HepG2 (cell line): Measurements from ENCODE around the gene BBOF1. TPM values are rescaled to one million over a fixed set of nuclear protein-coding genes. Genes with fewer than 3 reads are reported as not detected.

Experiments used
- HMG20A ChIP-seq: IDR thresholded peaks from 2 replicates; pipeline ENCODE4 v1.6.1; 2016; ENCODE audit warnings: borderline replicate concordance
- KLF16 ChIP-seq, 2 experiments: sonication (generic) in 1 of 2; formaldehyde crosslinking in 1 of 2; IDR thresholded peaks; 2 replicates each; pipeline versions ENCODE4 v1.6.1 to v1.8.0; 2016 to 2023; ENCODE audit warnings: missing genetic modification reagents in 2 of 2, missing compliant biosample characterization in 1 of 2
- MAF1 ChIP-seq: sonication (generic); formaldehyde crosslinking; IDR thresholded peaks from 2 replicates; pipeline ENCODE4 v1.5.0; 2020; ENCODE audit warnings: missing genetic modification reagents, borderline replicate concordance
- MZF1 ChIP-seq: sonication (generic); formaldehyde crosslinking; IDR thresholded peaks from 2 replicates; pipeline ENCODE4 v1.8.1; 2023; ENCODE audit warnings: mild to moderate bottlenecking, missing genetic modification reagents, borderline replicate concordance
- NONO ChIP-seq, 2 experiments: fragments of 450-650 bp in 1 of 2; sonication (generic) in 1 of 2; formaldehyde crosslinking in 1 of 2; IDR thresholded peaks in 1 of 2; conservative IDR thresholded peaks in 1 of 2; 2 replicates each; pipeline versions ENCODE4 v1.6.1 to v1.8.0; 2017 to 2022; ENCODE audit warnings: mild to moderate bottlenecking in 1 of 2, missing genetic modification reagents in 1 of 2, moderate library complexity in 1 of 2
- POLR2G ChIP-seq: fragments of 200-400 bp; formaldehyde crosslinking; IDR thresholded peaks from 2 replicates; pipeline ENCODE4 v1.6.1; 2018; ENCODE audit warnings: mild to moderate bottlenecking, low read depth, low read length, moderate library complexity
- SOX6 ChIP-seq, 2 experiments: fragments of 450-650 bp in 1 of 2; sonication (generic) in 1 of 2; formaldehyde crosslinking in 1 of 2; IDR thresholded peaks; 2 replicates each; pipeline versions ENCODE4 v1.4.0 to v1.6.1; 2017 to 2020; ENCODE audit warnings: antibody characterized with exemption in 1 of 2, mild to moderate bottlenecking in 1 of 2, missing genetic modification reagents in 1 of 2
- SRY ChIP-seq: sonication (generic); formaldehyde crosslinking; IDR thresholded peaks from 2 replicates; pipeline ENCODE4 v1.8.0; 2022; ENCODE audit warnings: mild to moderate bottlenecking, missing genetic modification reagents
- TBX3 ChIP-seq: fragments of 450-650 bp; IDR thresholded peaks from 2 replicates; pipeline ENCODE4 v1.6.1; 2017; ENCODE audit warnings: antibody characterized with exemption, mild to moderate bottlenecking, inconsistent platforms, borderline replicate concordance
- ZNF333 ChIP-seq: sonication (generic); formaldehyde crosslinking; IDR thresholded peaks from 2 replicates; pipeline ENCODE4 v1.4.0; 2020; ENCODE audit warnings: mild to moderate bottlenecking, missing genetic modification reagents, borderline replicate concordance
- polyA plus RNA-seq, 8 experiments: library from polyadenylated mRNA; depleted of rRNA in 3 of 8; stranded (reverse) in 7 of 8; unstranded in 1 of 8; fragments of >200 nt; fragmentation: Illumina TruSeq in 4 of 8; extraction: Trizol in 4 of 8; gene quantifications; 2 replicates each; pipeline versions ENCODE4 v1.2.1 to v1.2.3, GENCODE V29; 2011 to 2016; ENCODE audit warnings: low read depth in 4 of 8, missing spikeins in 1 of 8, mixed read lengths in 1 of 8; ENCODE audit not compliant: insufficient read depth in 1 of 8
- total RNA-seq, 5 experiments: library from RNA; depleted of rRNA; stranded (reverse); fragments of >200 nt; fragmentation: Illumina TruSeq; extraction: Trizol; gene quantifications; 2 replicates each; pipeline ENCODE4 v1.2.3, GENCODE V29; 2016; ENCODE audit warnings: low read depth in 1 of 5
- TF ChIP-seq, protein P1 (sequence below): sonication (generic); formaldehyde crosslinking; IDR thresholded peaks from 2 replicates; pipeline ENCODE4 v1.4.0; 2020; ENCODE audit warnings: missing genetic modification reagents, borderline replicate concordance
- TF ChIP-seq, protein P2 (sequence below): sonication (generic); formaldehyde crosslinking; IDR thresholded peaks from 2 replicates; pipeline ENCODE4 v1.8.1; 2023; ENCODE audit warnings: mild to moderate bottlenecking, inconsistent platforms, moderate library complexity, missing genetic modification reagents, borderline replicate concordance
- TF ChIP-seq, protein P3 (sequence below): sonication (generic); formaldehyde crosslinking; IDR thresholded peaks from 2 replicates; pipeline ENCODE4 v1.4.0; 2020; ENCODE audit warnings: missing genetic modification reagents, borderline replicate concordance

The BBOF1 gene
- total and polyA plus RNA-seq, 2 of the 13 experiments (the other 11 are each of a cell fraction or from before 2014, with no cell fraction given): 1.6 to 2.3 TPM

DNA sequence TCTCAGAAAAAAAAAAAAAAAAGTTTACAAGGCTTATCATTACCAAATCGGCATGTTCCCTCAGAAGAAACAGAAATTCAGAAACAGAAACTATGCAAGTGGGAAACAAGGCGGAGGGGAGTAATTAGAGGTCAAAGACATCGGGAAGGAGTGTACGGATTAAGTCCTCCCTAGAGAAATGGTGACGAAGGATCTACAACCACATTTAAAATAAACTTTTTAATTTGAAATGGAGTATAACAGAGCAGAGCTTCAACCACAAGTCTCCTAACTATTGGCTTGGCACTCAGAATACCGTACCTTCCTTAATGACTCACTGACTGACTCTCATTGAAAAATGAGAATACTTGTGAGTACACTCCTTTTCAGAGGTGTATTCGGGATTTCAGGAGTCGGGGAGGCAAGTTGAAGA is 969 bp upstream of the BBOF1 start (continued):
- TF ChIP-seq, protein P1, sequence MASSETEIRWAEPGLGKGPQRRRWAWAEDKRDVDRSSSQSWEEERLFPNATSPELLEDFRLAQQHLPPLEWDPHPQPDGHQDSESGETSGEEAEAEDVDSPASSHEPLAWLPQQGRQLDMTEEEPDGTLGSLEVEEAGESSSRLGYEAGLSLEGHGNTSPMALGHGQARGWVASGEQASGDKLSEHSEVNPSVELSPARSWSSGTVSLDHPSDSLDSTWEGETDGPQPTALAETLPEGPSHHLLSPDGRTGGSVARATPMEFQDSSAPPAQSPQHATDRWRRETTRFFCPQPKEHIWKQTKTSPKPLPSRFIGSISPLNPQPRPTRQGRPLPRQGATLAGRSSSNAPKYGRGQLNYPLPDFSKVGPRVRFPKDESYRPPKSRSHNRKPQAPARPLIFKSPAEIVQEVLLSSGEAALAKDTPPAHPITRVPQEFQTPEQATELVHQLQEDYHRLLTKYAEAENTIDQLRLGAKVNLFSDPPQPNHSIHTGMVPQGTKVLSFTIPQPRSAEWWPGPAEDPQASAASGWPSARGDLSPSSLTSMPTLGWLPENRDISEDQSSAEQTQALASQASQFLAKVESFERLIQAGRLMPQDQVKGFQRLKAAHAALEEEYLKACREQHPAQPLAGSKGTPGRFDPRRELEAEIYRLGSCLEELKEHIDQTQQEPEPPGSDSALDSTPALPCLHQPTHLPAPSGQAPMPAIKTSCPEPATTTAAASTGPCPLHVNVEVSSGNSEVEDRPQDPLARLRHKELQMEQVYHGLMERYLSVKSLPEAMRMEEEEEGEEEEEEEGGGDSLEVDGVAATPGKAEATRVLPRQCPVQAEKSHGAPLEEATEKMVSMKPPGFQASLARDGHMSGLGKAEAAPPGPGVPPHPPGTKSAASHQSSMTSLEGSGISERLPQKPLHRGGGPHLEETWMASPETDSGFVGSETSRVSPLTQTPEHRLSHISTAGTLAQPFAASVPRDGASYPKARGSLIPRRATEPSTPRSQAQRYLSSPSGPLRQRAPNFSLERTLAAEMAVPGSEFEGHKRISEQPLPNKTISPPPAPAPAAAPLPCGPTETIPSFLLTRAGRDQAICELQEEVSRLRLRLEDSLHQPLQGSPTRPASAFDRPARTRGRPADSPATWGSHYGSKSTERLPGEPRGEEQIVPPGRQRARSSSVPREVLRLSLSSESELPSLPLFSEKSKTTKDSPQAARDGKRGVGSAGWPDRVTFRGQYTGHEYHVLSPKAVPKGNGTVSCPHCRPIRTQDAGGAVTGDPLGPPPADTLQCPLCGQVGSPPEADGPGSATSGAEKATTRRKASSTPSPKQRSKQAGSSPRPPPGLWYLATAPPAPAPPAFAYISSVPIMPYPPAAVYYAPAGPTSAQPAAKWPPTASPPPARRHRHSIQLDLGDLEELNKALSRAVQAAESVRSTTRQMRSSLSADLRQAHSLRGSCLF: 0 out of 2 replicates have a peak, but pooled peaks have one; percentile 15
- no peak for TF ChIP-seq SRY (CRISPR knock-in tag)
- TF ChIP-seq, protein P2, sequence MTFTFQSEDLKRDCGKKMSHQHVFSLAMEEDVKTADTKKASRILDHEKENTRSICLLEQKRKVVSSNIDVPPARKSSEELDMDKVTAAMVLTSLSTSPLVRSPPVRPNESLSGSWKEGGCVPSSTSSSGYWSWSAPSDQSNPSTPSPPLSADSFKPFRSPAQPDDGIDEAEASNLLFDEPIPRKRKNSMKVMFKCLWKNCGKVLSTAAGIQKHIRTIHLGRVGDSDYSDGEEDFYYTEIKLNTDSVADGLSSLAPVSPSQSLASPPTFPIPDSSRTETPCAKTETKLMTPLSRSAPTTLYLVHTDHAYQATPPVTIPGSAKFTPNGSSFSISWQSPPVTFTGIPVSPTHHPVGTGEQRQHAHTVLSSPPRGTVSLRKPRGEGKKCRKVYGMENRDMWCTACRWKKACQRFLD: no peak
- TF ChIP-seq POLR2G: no peak
- no peak for TF ChIP-seq ZNF333 (CRISPR knock-in tag)
- TF ChIP-seq HMG20A (CRISPR knock-in tag): 0 out of 2 replicates have a peak, but pooled peaks have one; percentile 5
- TF ChIP-seq SOX6 (IDR thresholded peaks at IDR 0.05): no peak
- TF ChIP-seq SOX6 (CRISPR knock-in tag; IDR thresholded peaks at IDR 0.05): no peak
- TF ChIP-seq, protein P3, sequence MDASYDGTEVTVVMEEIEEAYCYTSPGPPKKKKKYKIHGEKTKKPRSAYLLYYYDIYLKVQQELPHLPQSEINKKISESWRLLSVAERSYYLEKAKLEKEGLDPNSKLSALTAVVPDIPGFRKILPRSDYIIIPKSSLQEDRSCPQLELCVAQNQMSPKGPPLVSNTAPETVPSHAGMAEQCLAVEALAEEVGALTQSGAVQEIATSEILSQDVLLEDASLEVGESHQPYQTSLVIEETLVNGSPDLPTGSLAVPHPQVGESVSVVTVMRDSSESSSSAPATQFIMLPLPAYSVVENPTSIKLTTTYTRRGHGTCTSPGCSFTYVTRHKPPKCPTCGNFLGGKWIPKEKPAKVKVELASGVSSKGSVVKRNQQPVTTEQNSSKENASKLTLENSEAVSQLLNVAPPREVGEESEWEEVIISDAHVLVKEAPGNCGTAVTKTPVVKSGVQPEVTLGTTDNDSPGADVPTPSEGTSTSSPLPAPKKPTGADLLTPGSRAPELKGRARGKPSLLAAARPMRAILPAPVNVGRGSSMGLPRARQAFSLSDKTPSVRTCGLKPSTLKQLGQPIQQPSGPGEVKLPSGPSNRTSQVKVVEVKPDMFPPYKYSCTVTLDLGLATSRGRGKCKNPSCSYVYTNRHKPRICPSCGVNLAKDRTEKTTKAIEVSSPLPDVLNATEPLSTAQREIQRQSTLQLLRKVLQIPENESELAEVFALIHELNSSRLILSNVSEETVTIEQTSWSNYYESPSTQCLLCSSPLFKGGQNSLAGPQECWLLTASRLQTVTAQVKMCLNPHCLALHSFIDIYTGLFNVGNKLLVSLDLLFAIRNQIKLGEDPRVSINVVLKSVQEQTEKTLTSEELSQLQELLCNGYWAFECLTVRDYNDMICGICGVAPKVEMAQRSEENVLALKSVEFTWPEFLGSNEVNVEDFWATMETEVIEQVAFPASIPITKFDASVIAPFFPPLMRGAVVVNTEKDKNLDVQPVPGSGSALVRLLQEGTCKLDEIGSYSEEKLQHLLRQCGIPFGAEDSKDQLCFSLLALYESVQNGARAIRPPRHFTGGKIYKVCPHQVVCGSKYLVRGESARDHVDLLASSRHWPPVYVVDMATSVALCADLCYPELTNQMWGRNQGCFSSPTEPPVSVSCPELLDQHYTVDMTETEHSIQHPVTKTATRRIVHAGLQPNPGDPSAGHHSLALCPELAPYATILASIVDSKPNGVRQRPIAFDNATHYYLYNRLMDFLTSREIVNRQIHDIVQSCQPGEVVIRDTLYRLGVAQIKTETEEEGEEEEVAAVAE (CRISPR knock-in tag): no peak
- no peak for TF ChIP-seq TBX3
- TF ChIP-seq NONO (IDR thresholded peaks at IDR 0.05): no peak
- TF ChIP-seq NONO (CRISPR knock-in tag; conservative IDR thresholded peaks at IDR 0.05): no peak
- no peak for TF ChIP-seq MZF1 (CRISPR knock-in tag)
- no peak for TF ChIP-seq KLF16 (CRISPR knock-in tag; IDR thresholded peaks at IDR 0.05)
- TF ChIP-seq MAF1 (CRISPR knock-in tag): 0 out of 2 replicates have a peak, but pooled peaks have one; percentile 13
